HG02571 (cell line): ENCODE results near the gene SH2D1A.
A peak's percentile ranks its signal among the peaks of the same experiment; 100 is the strongest.
"Not testable (repeated sequence)": the region's sequence is repeated elsewhere in the genome, so short reads cannot be mapped to it uniquely, and the experiment has no call there.

Experiments
- ATAC-seq: cut with Tn5 transposase; IDR thresholded peaks from one replicate; pipeline ENCODE4 v1.9.1; 2021; ENCODE audit warnings: mild to moderate bottlenecking, moderate library complexity; ENCODE audit not compliant: unreplicated experiment

The SH2D1A gene

GRCh38 chrX:124348885-124349453 is 2.6 kb downstream of the SH2D1A start:
- ATAC-seq, result no peak

GRCh38 chrX:124354648-124355047 is 8.3 kb downstream of the SH2D1A start:
- no peak for ATAC-seq

- ATAC-seq, result no peak
Observed at GRCh38 chrX:124358800-124359383, 12.5 kb downstream of the SH2D1A start.

GRCh38 chrX:124362072-124362471 is 15.7 kb downstream of the SH2D1A start:
- ATAC-seq, result no peak

GRCh38 chrX:124362761-124363160 is 16.4 kb downstream of the SH2D1A start:
- ATAC-seq, result no peak

- no peak for ATAC-seq
Observed at GRCh38 chrX:124369722-124370121, 23.4 kb downstream of the SH2D1A start.

GRCh38 chrX:124373348-124373747 is 27.0 kb downstream of the SH2D1A start:
- no peak for ATAC-seq

GRCh38 chrX:124378643-124379042 is 32.3 kb downstream of the SH2D1A start:
- ATAC-seq, result no peak

GRCh38 chrX:124383354-124383753 is 37.0 kb downstream of the SH2D1A start:
- no peak for ATAC-seq

GRCh38 chrX:124386401-124386800 is 40.0 kb downstream of the SH2D1A start:
- ATAC-seq, result no peak

- peak; percentile 71 for ATAC-seq
Observed at GRCh38 chrX:124388562-124388961, 42.2 kb downstream of the SH2D1A start.

GRCh38 chrX:124392794-124393193 is 46.4 kb downstream of the SH2D1A start:
- no peak for ATAC-seq

- ATAC-seq, result no peak
Observed at GRCh38 chrX:124393238-124393637, 46.9 kb downstream of the SH2D1A start.

GRCh38 chrX:124393659-124394058 is 47.3 kb downstream of the SH2D1A start:
- ATAC-seq, result no peak

- ATAC-seq, result peak; percentile 46
Observed at GRCh38 chrX:124395145-124395880, 49.0 kb downstream of the SH2D1A start.

GRCh38 chrX:124401696-124402095 is 55.3 kb downstream of the SH2D1A start:
- ATAC-seq, result no peak

- no peak for ATAC-seq
Observed at GRCh38 chrX:124405868-124406267, 59.5 kb downstream of the SH2D1A start.

- peak; percentile 80 for ATAC-seq
Observed at GRCh38 chrX:124406294-124407014, 60.1 kb downstream of the SH2D1A start.

GRCh38 chrX:124407226-124407625 is 60.9 kb downstream of the SH2D1A start:
- no peak for ATAC-seq

GRCh38 chrX:124408380-124408779 is 62.0 kb downstream of the SH2D1A start:
- not testable (repeated sequence) for ATAC-seq

GRCh38 chrX:124413244-124413643 is 66.9 kb downstream of the SH2D1A start:
- no peak for ATAC-seq

- ATAC-seq, result no peak
Observed at GRCh38 chrX:124414281-124414680, 67.9 kb downstream of the SH2D1A start.
